Fibroblast of skin of abdomen (primary cell): ENCODE measurements around the gene PRKD2.
"Not testable (repeated sequence)": the region's sequence is repeated elsewhere in the genome, so short reads cannot be mapped to it uniquely, and the experiment has no call there.

ENCODE experiments used
- DNase-seq: peaks from one replicate; pipeline ENCODE4 v3.0.0-alpha.2; 2013

PRKD2 gene

GRCh38 chr19:46629546-46630025 lies 87.3 kb downstream of the PRKD2 start:
- no peak for DNase-seq

- not testable (repeated sequence) for DNase-seq
These were observed 87.9 kb downstream of the PRKD2 start for GRCh38 chr19:46628970-46629369.

- no peak for DNase-seq
These were observed 90.5 kb downstream of the PRKD2 start for GRCh38 chr19:46626446-46626845.

- DNase-seq, result no peak
These were observed 91.2 kb downstream of the PRKD2 start for GRCh38 chr19:46625731-46626130.

DNA sequence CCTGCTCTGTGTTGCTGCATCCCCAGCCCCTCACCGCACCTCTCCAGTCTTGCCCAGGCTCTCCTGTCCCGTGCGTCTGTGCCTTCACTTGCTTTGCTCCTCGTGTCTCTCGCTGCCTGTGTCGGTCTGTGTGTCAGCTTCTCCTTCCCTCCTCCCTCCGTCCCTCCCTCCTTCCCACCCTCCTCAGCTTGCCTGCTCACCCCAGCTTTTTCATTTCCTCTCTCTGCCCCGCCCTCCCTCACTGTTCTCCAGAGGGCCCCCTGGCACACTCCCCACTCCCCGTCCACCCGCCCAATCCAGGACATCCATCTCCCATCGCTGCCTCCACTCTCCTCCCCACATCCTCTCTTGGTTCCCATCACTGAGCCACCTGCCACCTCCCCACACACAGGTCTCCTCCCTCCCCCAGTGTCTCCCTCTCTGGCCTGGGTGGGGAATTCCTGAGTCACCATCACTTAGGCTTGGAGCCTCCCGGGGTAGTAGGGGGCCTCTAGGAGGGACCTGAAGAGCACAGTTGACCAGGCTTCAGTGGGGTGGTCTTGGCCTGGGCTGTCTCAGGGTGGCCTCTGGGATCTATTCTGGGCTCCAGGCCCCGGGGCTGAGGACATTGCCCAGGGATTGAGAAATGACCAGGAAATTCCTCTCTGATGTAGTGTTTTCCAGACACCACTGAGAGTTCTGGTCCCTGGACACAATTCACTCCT lies 91.8 kb downstream of the PRKD2 start, which contains the start of gene PTGIR:
Gene PTGIR, minus strand, starts transcription at position 132 of the 704 bp plus-strand sequence. CDS start 864 bp downstream, outside the sequence.
- peak; percentile 83 for DNase-seq
